PC-9 (cell line): ENCODE measurements around the gene SLC38A2. TPM values are rescaled to one million over a fixed set of nuclear protein-coding genes. Genes with fewer than 3 reads are reported as not detected.

Experiments used
- BruUV-seq: library from RNA; stranded (reverse); fragments of 400-500 nt; replicated peaks from 2 replicates; lab custom pipeline; 2021; lab: Mats Ljungman, UMichigan
- CTCF ChIA-PET: fragments of 300-600 bp; sonication (Branson Sonifier 250); formaldehyde crosslinking; loops from one replicate; lab custom pipeline; 2022; ENCODE audit warnings: antibody characterized with exemption; lab: Charles Lee
- POLR2A ChIA-PET: fragments of 300-600 bp; sonication (Branson Sonifier 250); formaldehyde crosslinking; loops from one replicate; lab custom pipeline; 2022; ENCODE audit warnings: antibody characterized with exemption; ENCODE audit not compliant: unreplicated experiment; lab: Charles Lee
- DNase-seq, 2 experiments: peaks; one replicate each; pipeline versions ENCODE4 v3.0.0 to v3.0.0-alpha.2; 2015 to 2022; ENCODE audit warnings: mixed read lengths in 1 of 2
- H2AFZ ChIP-seq: fragments of 200-600 bp; sonication (generic); 2 replicates; pipeline ENCODE4 v1.8.1; 2017; ENCODE audit warnings: antibody characterized with exemption
- H3F3A ChIP-seq: fragments of 200-600 bp; sonication (generic); 2 replicates; pipeline ENCODE4 v1.8.1; 2017; ENCODE audit warnings: antibody characterized with exemption, mild to moderate bottlenecking, low read depth; ENCODE audit not compliant: insufficient read depth
- H3K27ac ChIP-seq: fragments of 200-600 bp; sonication (generic); 2 replicates; pipeline ENCODE4 v1.6.1; 2016; ENCODE audit warnings: mixed run types
- H3K27me3 ChIP-seq: fragments of 200-600 bp; sonication (generic); 2 replicates; pipeline ENCODE4 v1.6.1; 2016; ENCODE audit warnings: low read depth, mixed run types; ENCODE audit not compliant: insufficient read depth
- H3K36me3 ChIP-seq: fragments of 200-600 bp; sonication (generic); 2 replicates; pipeline ENCODE4 v1.6.1; 2016; ENCODE audit warnings: low read depth, mixed run types
- H3K4me1 ChIP-seq: fragments of 200-600 bp; sonication (generic); replicated peaks from 2 replicates; pipeline ENCODE4 v1.6.1; 2016; ENCODE audit warnings: mixed run types; ENCODE audit not compliant: insufficient read depth
- H3K4me2 ChIP-seq: fragments of 200-600 bp; sonication (generic); 2 replicates; pipeline ENCODE4 v1.6.1; 2017; ENCODE audit warnings: mixed run types
- H3K4me3 ChIP-seq: fragments of 200-600 bp; sonication (generic); 2 replicates; pipeline ENCODE4 v1.6.1; 2016; ENCODE audit warnings: mixed run types
- H3K79me2 ChIP-seq: fragments of 200-600 bp; sonication (generic); 2 replicates; pipeline ENCODE4 v1.6.1; 2017; ENCODE audit warnings: low read depth, mixed run types
- H3K9me2 ChIP-seq: fragments of 200-600 bp; sonication (generic); 2 replicates; pipeline ENCODE4 v1.8.1; 2017; ENCODE audit warnings: mild to moderate bottlenecking; ENCODE audit not compliant: insufficient read depth
- H3K9me3 ChIP-seq: fragments of 200-600 bp; sonication (generic); 2 replicates; pipeline ENCODE4 v1.8.1; 2016; ENCODE audit warnings: low read depth; ENCODE audit not compliant: insufficient read depth
- H4K20me1 ChIP-seq: fragments of 200-600 bp; sonication (generic); 2 replicates; pipeline ENCODE4 v1.8.1; 2017; ENCODE audit not compliant: insufficient read depth
- EZH2 ChIP-seq: fragments of 200-600 bp; sonication (generic); IDR thresholded peaks from 2 replicates; pipeline ENCODE4 v1.8.0; 2017; ENCODE audit warnings: antibody characterized with exemption, low read depth
- intact Hi-C: fragments of 100-400 bp; cut with micrococcal nuclease; formaldehyde crosslinking; loops from one replicate; pipeline ENCODE4 v1.10.0; 2022; ENCODE audit not compliant: unreplicated experiment
- total RNA-seq: library from RNA; stranded (reverse); gene quantifications from 2 replicates; pipeline ENCODE4 v1.2.3, GENCODE V29; 2021
- TF ChIP-seq, protein P1 (sequence below): fragments of 200-600 bp; sonication (generic); conservative IDR thresholded peaks from 2 replicates; pipeline ENCODE4 v1.6.1; 2017; ENCODE audit warnings: mixed run types, antibody characterized with exemption, mild to moderate bottlenecking, moderate library complexity

The SLC38A2 gene
- total RNA-seq, 1 experiment from 2014 or later, result 322 TPM

DNA sequence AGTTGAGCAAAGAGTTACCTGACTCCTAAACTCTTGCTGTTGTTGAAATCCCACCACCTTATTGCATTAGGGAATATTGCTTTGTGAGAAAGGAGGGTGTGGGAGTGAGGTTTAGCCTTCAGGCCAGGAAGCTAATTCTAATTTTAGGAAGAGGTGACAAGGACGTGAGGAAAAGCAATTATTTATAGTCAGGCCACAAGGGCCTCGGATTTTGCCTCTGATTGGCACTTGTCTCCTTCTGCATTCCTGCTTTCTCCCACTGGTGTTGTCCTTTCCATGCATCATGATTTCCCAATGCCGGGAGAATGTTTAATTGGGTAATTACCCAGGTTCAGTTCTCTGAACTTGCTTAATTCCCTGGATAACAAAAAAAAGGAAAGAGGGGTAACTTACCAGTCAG lies 37.9 kb upstream of the SLC38A2 start:
- H3F3A ChIP-seq, result peaks cover 3% of the 10 kb centered on the region; the same call in 1 of the 2 replicates
- no TSS peak for BruUV-seq
- ChIA-PET POLR2A (no interaction called here), CTCF (no interaction called here)
- H3K4me2 ChIP-seq, result no peak overlapping the region
- no peaks in the 10 kb centered on the region for H3K36me3 ChIP-seq
- no peak for DNase-seq
- no peaks in the 10 kb centered on the region for H3K9me2 ChIP-seq
- H3K79me2 ChIP-seq, result no peaks in the 10 kb centered on the region
- no peak overlapping the region for H2AFZ ChIP-seq
- TF ChIP-seq, protein P1, sequence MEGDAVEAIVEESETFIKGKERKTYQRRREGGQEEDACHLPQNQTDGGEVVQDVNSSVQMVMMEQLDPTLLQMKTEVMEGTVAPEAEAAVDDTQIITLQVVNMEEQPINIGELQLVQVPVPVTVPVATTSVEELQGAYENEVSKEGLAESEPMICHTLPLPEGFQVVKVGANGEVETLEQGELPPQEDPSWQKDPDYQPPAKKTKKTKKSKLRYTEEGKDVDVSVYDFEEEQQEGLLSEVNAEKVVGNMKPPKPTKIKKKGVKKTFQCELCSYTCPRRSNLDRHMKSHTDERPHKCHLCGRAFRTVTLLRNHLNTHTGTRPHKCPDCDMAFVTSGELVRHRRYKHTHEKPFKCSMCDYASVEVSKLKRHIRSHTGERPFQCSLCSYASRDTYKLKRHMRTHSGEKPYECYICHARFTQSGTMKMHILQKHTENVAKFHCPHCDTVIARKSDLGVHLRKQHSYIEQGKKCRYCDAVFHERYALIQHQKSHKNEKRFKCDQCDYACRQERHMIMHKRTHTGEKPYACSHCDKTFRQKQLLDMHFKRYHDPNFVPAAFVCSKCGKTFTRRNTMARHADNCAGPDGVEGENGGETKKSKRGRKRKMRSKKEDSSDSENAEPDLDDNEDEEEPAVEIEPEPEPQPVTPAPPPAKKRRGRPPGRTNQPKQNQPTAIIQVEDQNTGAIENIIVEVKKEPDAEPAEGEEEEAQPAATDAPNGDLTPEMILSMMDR, result no peak
- no peak for TF ChIP-seq EZH2
- intact Hi-C loops, result no loop called here
- peaks cover 6% of the 10 kb centered on the region; the same call in 1 of the 2 replicates for H3K9me3 ChIP-seq
- H4K20me1 ChIP-seq, result no peaks in the 10 kb centered on the region
- H3K4me3 ChIP-seq, result no peak overlapping the region
- H3K27ac ChIP-seq, result no peak overlapping the region
- no peaks in the 10 kb centered on the region for H3K27me3 ChIP-seq
- peaks cover 16% of the 10 kb centered on the region for H3K4me1 ChIP-seq

- H3K4me1 ChIP-seq, result peaks cover 13% of the 10 kb centered on the region
- no peaks in the 10 kb centered on the region for H4K20me1 ChIP-seq
- TF ChIP-seq, protein P1, result no peak
- TF ChIP-seq EZH2, result no peak
- no peak overlapping the region for H3K27ac ChIP-seq
- no peak overlapping the region for H3K4me2 ChIP-seq
- no peaks in the 10 kb centered on the region for H3K27me3 ChIP-seq
- no peaks in the 10 kb centered on the region for H3K36me3 ChIP-seq
- no peak overlapping the region for H2AFZ ChIP-seq
- no peaks in the 10 kb centered on the region for H3K79me2 ChIP-seq
- no TSS peak for BruUV-seq
- POLR2A ChIA-PET, result no interaction called here
- no peak overlapping the region for H3K4me3 ChIP-seq
- CTCF ChIA-PET, result no interaction called here
- H3F3A ChIP-seq, result 0 out of 2 replicates have a peak, but pooled peaks cover 3% of the 10 kb centered on the region
- no peaks in the 10 kb centered on the region for H3K9me2 ChIP-seq
- intact Hi-C loops, result no loop called here
- DNase-seq, result no peak
- H3K9me3 ChIP-seq, result peaks cover 6% of the 10 kb centered on the region; the same call in 1 of the 2 replicates
These were observed 37.4 kb upstream of the SLC38A2 start for GRCh38 chr12:46409974-46410373.

- H3F3A ChIP-seq, result no peaks in the 10 kb centered on the region
- no peak overlapping the region for H3K4me2 ChIP-seq
- intact Hi-C loops, result no loop called here
- H3K79me2 ChIP-seq, result no peaks in the 10 kb centered on the region
- no peak overlapping the region for H3K27ac ChIP-seq
- no TSS peak for BruUV-seq
- no peaks in the 10 kb centered on the region for H3K9me2 ChIP-seq
- H3K4me3 ChIP-seq, result no peak overlapping the region
- no peaks in the 10 kb centered on the region for H4K20me1 ChIP-seq
- H3K27me3 ChIP-seq, result no peaks in the 10 kb centered on the region
- CTCF ChIA-PET, result no interaction called here
- POLR2A ChIA-PET, result no interaction called here
- no peak overlapping the region for H2AFZ ChIP-seq
- no peaks in the 10 kb centered on the region for H3K36me3 ChIP-seq
- H3K4me1 ChIP-seq, result peaks cover 7% of the 10 kb centered on the region
- peaks cover 6% of the 10 kb centered on the region; the same call in 1 of the 2 replicates for H3K9me3 ChIP-seq
- DNase-seq, result no peak
- TF ChIP-seq EZH2, result no peak
- TF ChIP-seq, protein P1, result no peak
These were observed 36.8 kb upstream of the SLC38A2 start for GRCh38 chr12:46409342-46409741.
